ENCODE results near the gene KIR2DL1. TPM values are rescaled to one million over a fixed set of nuclear protein-coding genes. Genes with fewer than 3 reads are reported as not detected.
A peak's percentile ranks its signal among the peaks of the same experiment; 100 is the strongest.
"Not testable (repeated sequence)": the region's sequence is repeated elsewhere in the genome, so short reads cannot be mapped to it uniquely, and the experiment has no call there.

KIR2DL1 gene
- total RNA-seq, 1 donor from 2014 or later = not detected

DNA sequence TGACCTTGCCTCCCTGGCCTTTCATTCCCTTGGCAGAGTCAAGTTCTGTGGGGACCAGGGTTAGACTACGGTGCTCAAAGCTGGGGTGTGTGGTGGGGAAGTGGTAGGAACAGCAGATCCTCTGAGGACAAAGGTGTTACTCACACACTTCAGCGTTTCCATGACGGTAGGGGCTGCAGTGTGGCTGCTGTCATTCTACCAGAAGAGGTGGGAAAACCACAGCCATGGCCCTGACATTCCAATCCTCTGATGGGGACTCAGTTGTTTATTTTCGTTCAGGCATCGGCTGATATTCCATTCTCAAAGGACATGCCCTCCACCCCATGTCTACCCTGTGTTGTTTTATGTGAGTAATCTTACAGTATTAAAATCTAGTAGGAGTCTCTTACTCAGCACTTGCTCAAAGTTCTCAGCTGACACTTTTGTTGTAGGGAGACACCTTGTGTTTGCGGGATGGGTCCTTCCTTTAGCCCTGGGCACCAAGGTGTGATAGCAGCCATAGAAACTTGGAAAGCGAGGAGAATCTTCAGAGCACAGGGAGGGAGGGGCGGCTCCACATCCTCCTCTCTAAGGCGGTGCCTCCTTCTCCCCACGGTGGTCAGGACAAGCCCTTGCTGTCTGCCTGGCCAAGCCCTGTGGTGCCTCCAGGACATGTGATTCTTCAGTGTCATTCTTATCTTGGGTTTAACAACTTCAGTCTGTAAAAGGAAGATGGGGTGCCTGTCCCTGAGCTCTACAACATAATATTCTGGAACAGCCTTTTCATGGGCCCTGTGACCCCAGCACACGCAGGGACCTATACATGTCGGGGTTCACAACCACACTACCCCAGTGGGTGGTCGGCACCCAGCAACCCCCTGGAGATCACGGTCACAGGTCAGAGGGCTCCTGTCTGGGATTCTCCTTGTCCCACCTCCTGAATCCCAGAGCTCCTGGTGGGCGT is 1.7 kb downstream of the KIR2DL1 start:
- DNase-seq (ENCODE audit: low read depth) = peak; percentile 0

DNA sequence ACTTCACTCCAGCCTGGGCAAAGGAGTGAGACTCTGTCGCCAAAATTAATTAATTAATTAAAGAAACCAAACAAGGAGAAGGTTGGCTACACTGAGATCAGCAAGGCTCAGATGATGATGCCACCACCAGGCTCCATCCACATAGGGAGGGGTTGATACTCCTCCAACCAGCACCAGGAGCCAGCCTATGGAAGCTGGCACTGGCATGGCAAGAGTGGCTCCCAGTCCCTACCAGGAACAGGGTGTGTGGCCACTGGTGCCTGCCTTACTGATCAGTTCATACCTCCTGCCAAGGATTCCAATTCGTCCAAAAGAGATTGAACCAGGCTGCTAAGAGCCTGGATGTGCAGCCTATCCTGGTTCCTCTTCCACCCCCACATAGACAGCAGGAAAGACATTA is 3.1 kb downstream of the KIR2DL1 start:
- DNase-seq (ENCODE audit: low read depth) = not testable (repeated sequence)

DNA sequence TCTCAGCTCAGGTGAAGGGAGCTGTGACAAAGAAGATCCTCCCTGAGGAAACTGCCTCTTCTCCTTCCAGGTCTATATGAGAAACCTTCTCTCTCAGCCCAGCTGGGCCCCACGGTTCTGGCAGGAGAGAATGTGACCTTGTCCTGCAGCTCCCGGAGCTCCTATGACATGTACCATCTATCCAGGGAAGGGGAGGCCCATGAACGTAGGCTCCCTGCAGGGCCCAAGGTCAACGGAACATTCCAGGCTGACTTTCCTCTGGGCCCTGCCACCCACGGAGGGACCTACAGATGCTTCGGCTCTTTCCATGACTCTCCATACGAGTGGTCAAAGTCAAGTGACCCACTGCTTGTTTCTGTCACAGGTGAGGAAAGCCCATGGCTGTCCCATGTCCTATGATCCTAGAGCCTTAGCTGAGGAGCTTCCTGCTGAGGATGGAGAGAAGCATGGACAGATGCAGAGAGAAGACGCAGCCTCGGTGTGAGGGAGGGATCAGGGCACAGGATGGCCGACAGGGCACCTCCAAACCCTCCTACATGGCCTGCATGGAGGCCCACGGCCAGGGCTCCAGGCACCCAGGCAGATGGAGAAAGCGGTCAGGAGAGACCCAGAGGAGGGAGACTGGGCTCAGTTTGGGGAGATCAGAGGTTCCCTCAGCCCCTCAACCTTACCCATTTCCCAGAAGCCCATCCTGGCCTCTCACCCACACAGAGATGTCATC is 5.7 kb downstream of the KIR2DL1 start:
- DNase-seq (ENCODE audit: low read depth) = not testable (repeated sequence)

DNA sequence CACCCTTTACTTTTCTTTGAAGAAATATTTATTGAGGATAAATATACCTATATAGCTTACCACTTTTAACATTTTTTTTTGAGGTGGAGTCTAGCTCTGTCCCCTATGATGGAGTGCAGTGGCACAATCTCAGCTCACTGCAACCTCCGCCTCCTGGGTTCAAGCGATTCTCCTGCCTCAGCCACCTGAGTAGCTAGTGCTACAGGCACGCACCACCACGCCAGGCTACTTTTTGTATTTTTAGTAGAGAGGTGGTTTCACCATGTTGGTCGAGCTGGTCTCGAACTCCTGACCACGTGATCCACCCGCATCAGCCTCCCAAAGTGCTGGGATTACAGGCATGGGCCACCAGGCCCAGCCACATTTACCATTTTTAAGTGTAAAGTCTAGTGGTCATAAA is 6.2 kb downstream of the KIR2DL1 start:
- DNase-seq (ENCODE audit: low read depth) = not testable (repeated sequence)

DNA sequence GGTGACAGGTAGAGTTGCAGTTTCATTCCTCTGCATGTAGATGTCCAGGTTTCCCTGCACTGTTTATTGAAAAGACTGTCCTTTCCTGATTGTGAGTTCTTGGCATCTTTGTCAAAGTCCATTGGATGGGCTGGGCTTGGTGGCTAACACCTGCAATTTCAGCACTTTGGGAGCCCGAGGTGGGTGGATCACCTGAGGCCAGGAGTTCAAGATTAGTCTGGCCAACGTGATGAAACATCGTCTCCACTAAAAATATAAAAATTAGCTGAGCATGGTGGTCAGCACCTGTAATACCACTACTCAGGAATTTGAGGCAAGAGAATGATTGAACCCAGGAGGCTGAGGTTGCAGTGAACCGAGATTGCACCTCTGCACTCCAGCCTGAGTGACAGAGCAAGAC is 8.3 kb downstream of the KIR2DL1 start:
- DNase-seq (ENCODE audit: low read depth) = not testable (repeated sequence)

DNA sequence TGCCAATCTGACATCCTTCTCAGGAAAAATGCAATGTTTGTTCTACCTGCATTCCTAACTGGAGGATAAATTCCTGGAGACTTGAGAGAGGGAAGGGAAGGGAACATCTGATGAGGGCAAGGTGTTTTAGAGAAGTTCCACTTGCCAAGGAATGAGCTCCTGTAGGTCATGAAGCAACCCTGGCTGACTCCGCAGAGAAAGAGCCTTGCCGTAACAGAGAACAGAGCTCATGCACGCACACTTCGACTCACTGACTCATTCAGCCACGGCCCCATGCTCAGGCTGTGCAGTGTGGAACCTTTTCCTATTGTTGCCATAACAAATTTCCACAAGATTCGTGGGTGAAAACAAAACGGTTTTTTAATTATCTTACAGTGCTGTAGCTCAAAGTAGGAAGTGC is 9.3 kb downstream of the KIR2DL1 start:
- not testable (repeated sequence) for DNase-seq (ENCODE audit: low read depth)

DNA sequence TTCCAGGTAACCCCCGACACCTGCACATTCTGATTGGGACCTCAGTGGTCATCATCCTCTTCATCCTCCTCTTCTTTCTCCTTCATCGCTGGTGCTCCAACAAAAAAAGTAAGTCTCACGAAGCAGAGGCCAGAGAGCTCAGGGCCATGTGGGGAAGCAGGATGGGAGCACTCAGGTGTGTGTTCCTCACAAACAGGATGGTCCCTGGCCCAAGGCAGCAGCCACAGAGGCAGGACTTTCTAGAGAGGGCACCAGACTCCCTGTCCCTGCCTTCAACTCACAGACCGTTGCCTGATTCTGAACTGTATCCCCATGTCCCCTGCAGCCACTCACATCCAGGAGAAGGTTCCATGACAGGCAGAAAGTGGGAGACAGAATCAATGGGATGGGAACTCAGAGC is 13.3 kb downstream of the KIR2DL1 start:
- not testable (repeated sequence) for DNase-seq (ENCODE audit: low read depth)

DNA sequence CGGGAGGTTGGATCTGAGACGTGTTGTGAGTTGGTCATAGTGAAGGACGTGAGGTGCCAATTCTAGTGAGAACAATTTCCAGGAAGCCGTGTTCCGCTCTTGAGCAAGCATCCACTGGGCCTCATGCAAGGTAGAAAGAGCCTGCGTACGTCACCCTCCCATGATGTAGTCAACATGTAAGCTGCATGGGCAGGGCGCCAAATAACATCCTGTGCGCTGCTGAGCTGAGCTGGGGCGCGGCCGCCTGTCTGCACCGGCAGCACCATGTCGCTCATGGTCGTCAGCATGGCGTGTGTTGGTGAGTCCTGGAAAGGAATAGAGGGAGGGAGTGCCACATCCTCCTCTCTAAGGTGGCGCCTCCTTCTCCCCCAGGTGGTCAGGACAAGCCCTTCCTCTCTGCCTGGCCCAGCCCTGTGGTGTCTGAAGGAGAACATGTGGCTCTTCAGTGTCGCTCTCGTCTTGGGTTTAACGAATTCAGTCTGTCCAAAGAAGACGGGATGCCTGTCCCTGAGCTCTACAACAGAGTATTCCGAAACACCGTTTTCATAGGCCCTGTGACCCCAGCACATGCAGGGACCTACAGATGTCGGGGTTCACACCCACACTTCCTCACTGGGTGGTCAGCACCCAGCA is 16.6 kb downstream of the KIR2DL1 start:
- DNase-seq (ENCODE audit: low read depth) = not testable (repeated sequence)

DNA sequence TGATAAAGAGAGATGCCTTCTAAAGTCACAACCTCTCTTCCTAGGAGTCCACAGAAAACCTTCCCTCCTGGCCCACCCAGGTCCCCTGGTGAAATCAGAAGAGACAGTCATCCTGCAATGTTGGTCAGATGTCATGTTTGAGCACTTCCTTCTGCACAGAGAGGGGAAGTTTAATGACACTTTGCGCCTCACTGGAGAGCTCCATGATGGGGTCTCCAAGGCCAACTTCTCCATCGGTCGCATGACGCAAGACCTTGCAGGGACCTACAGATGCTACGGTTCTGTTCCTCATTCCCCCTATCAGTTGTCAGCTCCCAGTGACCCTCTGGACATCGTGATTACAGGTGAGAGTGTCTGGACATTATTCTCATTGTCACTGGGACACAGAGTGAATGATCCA is 18.6 kb downstream of the KIR2DL1 start:
- not testable (repeated sequence) for DNase-seq (ENCODE audit: low read depth)

DNA sequence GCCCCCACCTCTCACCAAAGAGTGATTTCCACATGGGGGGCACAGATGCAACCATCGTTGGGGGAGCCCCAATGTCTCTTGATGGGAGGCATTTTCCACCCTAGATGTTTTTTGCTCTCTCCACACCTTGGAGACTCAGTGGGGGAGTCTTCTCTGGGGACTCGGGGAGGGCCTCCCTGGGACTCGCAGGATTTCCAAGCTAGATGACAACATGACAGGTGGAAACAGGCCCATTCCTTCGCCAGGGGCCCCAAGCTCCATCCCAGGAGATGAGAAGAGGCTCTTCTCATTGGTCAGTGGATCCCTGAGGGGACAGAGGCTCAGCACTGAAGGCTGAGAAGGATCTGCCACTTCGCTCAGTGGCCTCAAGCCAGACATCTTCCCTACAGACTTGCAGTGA is 21.1 kb downstream of the KIR2DL1 start:
- DNase-seq (ENCODE audit: low read depth) = no peak

DNA sequence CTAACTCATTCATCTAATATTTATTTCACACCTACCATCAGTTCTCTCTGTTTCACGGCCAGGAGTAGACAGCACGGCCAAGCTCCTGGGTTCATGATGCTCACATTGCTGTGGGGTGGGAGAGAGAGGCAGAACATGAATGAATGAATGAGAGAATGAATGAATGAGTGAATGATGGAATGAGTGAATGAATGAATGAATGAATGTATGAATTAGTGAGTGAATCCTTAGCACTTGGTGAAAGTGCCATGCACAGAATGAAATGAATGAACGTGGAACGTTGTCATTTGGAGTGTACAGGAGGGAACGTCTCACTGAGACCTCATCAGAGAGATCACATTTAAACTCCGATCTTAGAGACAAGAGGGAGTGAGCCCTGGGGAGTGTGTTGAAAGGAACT is 21.9 kb downstream of the KIR2DL1 start:
- no peak for DNase-seq (ENCODE audit: low read depth)

DNA sequence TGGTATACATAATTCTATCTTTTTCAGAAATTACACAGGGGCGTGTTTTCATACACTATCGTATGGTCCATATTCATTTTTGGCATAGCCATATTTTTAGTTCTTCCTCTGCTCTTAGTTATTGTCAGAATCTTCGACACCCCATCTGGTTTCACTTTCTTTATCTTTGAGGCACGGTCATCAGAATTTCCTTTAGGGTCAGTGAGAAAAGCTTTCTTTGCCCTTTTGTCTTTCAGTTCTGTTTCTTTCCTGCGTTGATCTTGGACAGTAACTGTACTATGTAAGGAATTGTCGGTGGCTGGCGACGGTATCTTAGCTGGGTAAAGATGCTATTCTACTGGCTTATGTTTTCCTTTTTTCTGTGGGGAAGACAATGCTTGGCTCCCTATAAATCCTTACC is 23.2 kb downstream of the KIR2DL1 start:
- DNase-seq (ENCODE audit: low read depth) = peak; percentile 1

DNA sequence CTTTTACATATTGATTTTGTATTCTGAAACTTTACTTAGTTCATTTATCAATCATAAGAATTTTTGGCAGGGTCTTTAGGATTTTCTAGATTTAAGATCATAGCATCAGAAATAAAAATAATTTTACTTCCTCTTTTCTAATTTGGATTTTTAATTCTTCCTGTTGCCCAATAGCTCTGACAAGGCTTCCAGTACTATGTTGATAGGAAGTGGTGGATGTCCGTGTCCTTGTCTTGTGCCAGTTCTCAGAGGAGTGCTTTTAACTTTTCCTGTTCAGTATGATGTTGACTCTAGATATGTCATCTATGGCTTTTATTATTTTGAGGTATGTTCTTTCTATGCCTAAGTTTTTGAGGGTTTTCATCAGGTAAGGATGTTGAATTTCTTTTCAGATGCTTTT is 26.2 kb downstream of the KIR2DL1 start:
- DNase-seq (ENCODE audit: low read depth) = no peak

DNA sequence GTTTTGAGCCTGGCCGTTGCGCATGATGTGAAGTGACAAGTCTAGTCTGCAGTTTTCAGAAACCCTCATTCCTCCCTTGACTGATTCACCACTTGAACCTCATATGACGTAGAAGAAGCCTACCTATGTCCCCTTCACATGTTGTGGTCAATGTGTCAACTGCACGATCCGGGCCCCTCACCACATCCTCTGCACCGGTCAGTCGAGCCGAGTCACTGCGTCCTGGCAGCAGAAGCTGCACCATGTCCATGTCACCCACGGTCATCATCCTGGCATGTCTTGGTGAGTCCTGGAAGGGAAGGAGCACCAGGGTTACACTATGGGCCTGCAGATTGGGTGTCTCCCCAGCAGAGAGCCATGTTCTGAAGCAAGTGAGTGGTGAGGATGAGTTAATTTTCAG is 33.8 kb downstream of the KIR2DL1 start, which contains the start of gene KIR2DL4:
KIR2DL4 (plus strand) TSS at position 201 of the 400 bp plus-strand sequence; CDS start at position 243, 42 bp downstream.
- DNase-seq (ENCODE audit: low read depth) = no peak

DNA sequence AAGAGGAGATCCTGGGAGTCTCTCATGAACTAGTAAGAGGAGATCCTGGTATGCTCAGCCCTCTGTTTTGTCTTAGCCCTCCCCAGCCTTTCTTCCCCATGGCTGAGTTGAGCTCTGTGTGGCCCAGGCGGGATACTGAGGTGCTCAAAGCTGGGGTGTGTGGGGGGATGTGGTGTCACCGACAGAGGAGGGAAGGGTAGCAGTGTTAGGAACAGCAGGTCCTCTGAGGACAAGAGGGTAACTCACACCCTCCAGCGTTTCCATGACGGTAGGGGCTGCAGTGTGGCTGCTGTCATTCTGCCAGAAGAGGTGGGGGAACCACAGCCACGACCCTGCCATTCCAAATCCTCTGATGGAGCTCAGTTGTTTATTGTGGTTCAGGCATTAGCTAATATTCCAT is 34.5 kb downstream of the KIR2DL1 start:
- no peak for DNase-seq (ENCODE audit: low read depth)

DNA sequence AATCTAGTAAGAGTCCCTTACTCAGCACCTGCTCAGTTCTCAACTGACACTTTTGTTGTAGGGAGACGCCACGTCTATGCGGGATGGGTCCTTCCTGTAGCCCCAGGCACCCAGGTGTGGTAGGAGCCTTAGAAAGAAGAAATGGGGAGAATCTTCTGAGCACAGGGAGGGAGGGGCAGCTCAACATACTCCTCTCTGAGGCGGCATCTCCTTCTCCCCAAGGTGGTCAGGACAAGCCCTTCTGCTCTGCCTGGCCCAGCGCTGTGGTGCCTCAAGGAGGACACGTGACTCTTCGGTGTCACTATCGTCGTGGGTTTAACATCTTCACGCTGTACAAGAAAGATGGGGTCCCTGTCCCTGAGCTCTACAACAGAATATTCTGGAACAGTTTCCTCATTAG is 35.0 kb downstream of the KIR2DL1 start:
- no peak for DNase-seq (ENCODE audit: low read depth)

DNA sequence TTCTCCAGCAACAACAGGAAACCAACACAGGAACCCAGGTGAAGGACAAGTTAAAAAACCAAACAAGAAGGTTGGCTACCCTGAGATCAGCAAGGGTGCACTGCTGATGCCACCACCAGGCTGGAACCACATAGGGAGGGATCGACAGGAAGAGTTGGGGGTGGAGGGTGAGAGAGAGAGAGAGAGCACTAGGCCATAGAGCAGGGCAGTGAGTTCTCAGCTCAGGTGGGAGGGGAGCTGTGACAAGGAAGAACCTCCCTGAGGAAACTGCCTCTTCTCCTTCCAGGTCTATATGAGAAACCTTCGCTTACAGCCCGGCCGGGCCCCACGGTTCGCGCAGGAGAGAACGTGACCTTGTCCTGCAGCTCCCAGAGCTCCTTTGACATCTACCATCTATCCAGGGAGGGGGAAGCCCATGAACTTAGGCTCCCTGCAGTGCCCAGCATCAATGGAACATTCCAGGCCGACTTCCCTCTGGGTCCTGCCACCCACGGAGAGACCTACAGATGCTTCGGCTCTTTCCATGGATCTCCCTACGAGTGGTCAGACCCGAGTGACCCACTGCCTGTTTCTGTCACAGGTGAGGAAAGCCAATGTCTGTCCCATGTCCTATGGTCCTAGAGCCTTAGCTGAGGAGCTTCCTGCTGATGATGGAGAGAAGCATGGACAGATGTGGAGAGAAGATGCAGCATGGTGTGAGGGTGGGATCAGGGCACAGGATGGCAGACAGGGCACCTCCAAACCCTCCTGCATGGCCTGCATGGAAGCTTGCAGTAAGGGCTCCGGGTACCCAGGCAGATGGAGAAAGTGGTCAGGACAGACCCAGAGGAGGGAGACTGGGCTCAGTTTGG is 36.3 kb downstream of the KIR2DL1 start:
- no peak for DNase-seq (ENCODE audit: low read depth)

DNA sequence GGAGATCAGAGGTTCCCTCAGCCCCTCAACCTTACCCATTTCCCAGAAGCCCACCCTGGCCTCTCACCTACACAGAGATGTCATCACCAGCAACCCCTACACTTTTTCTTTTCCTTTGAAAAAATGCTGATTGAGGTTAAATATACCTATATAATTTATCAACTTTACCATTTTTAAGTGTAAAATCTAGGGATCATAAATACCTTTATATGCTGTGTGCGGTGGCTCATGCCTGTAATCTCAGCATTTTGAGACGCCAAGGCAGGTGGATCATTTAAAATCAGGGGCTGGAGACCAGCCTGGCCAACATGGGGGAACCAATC is 36.9 kb downstream of the KIR2DL1 start:
- no peak for DNase-seq (ENCODE audit: low read depth)

DNA sequence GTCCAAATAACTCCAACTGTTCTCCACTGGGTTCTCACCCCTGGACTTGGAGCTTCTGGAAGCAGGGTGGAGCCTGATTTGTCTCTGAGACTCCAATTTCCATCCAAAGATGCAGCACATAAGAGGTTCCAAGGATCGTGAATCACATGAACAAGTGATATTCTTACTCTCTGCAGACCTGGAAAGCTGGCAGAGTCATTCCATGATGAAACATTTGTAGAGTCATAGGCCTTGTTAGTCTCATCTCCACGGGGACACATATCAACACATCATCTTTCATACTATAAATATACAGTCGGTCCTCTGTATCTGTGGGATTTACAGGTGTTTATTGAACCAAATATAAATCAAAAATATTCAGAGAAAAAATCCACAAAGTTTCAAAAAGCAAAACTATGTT is 45.0 kb downstream of the KIR2DL1 start:
- DNase-seq (ENCODE audit: low read depth) = not testable (repeated sequence)

DNA sequence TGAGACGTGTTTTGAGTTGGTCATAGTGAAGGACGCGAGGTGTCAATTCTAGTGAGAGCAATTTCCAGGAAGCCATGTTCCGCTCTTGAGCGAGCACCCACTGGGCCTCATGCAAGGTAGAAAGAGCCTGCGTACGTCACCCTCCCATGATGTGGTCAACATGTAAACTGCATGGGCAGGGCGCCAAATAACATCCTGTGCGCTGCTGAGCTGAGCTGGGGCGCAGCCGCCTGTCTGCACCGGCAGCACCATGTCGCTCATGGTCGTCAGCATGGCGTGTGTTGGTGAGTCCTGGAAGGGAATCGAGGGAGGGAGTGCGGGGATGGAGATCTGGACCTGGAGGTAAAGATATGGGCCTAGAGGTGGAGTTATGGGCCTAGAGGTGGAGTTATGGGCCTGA is 46.7 kb downstream of the KIR2DL1 start, which contains the start of gene KIR3DL1:
KIR3DL1 (plus strand) TSS at position 218 of the 400 bp plus-strand sequence.
- DNase-seq (ENCODE audit: low read depth) = not testable (repeated sequence)

Measured in myocyte (in vitro differentiated cells).